HG03139 (cell line): ENCODE results near the gene GUCA2A.
"Not testable (repeated sequence)": the region's sequence is repeated elsewhere in the genome, so short reads cannot be mapped to it uniquely, and the experiment has no call there.

ENCODE experiments used
- ATAC-seq: cut with Tn5 transposase; IDR thresholded peaks from one replicate; pipeline ENCODE4 v1.9.1; 2021; ENCODE audit not compliant: unreplicated experiment

GUCA2A gene

GRCh38 chr1:42164551-42165420 is at the start of gene GUCA2A:
GUCA2A (minus strand) TSS chr1:42164745; CDS start chr1:42164712, 33 bp downstream.
- ATAC-seq = no peak

GRCh38 chr1:42211224-42211623 is 46.7 kb upstream of the GUCA2A start:
- ATAC-seq = no peak

- no peak for ATAC-seq
These were observed 46.0 kb upstream of the GUCA2A start for GRCh38 chr1:42210421-42211133.

GRCh38 chr1:42209526-42210251 is 45.1 kb upstream of the GUCA2A start:
- ATAC-seq = no peak

GRCh38 chr1:42206930-42207329 is 42.4 kb upstream of the GUCA2A start:
- ATAC-seq = not testable (repeated sequence)

GRCh38 chr1:42206164-42206563 is 41.6 kb upstream of the GUCA2A start:
- no peak for ATAC-seq

- no peak for ATAC-seq
These were observed 37.4 kb upstream of the GUCA2A start for GRCh38 chr1:42201986-42202385.

- no peak for ATAC-seq
These were observed 33.7 kb upstream of the GUCA2A start for GRCh38 chr1:42198251-42198650.

GRCh38 chr1:42195841-42196240 is 31.3 kb upstream of the GUCA2A start:
- ATAC-seq = no peak

GRCh38 chr1:42192106-42192505 is 27.6 kb upstream of the GUCA2A start:
- ATAC-seq = no peak

- no peak for ATAC-seq
These were observed 26.8 kb upstream of the GUCA2A start for GRCh38 chr1:42191319-42191718.

- ATAC-seq = no peak
These were observed 25.6 kb upstream of the GUCA2A start for GRCh38 chr1:42189931-42190853.

GRCh38 chr1:42186152-42186551 is 21.6 kb upstream of the GUCA2A start:
- ATAC-seq = no peak

GRCh38 chr1:42184616-42185015 is 20.1 kb upstream of the GUCA2A start:
- ATAC-seq = no peak

- no peak for ATAC-seq
These were observed 19.4 kb upstream of the GUCA2A start for GRCh38 chr1:42183957-42184268.

- ATAC-seq = no peak
These were observed 18.8 kb upstream of the GUCA2A start for GRCh38 chr1:42183210-42183956.

GRCh38 chr1:42181687-42182086 is 17.1 kb upstream of the GUCA2A start:
- ATAC-seq = no peak

GRCh38 chr1:42179900-42180329 is 15.4 kb upstream of the GUCA2A start:
- ATAC-seq = no peak

- ATAC-seq = no peak
These were observed 14.7 kb upstream of the GUCA2A start for GRCh38 chr1:42179275-42179674.

- no peak for ATAC-seq
These were observed 13.7 kb upstream of the GUCA2A start for GRCh38 chr1:42178249-42178648.
